Measurements from ENCODE around the gene UBAC2.
"Not testable (repeated sequence)": the region's sequence is repeated elsewhere in the genome, so short reads cannot be mapped to it uniquely, and the experiment has no call there.

Gene UBAC2

GRCh38 chr13:99407906-99408702 is 207.4 kb downstream of the UBAC2 start:
- in situ Hi-C loops (cut with HindIII; ENCODE audit: low sequenced_read_pairs): no loop called here

GRCh38 chr13:99408703-99409000 is 208.0 kb downstream of the UBAC2 start:
- in situ Hi-C loops (cut with HindIII; ENCODE audit: low sequenced_read_pairs): no loop called here

GRCh38 chr13:99409461-99410083 is 208.9 kb downstream of the UBAC2 start:
- in situ Hi-C loops (cut with HindIII; ENCODE audit: low sequenced_read_pairs): not testable (repeated sequence)

GRCh38 chr13:99410646-99411475 is 210.2 kb downstream of the UBAC2 start:
- in situ Hi-C loops (cut with HindIII; ENCODE audit: low sequenced_read_pairs): not testable (repeated sequence)

- in situ Hi-C loops (cut with HindIII; ENCODE audit: low sequenced_read_pairs): no loop called here
These were observed 212.2 kb downstream of the UBAC2 start for GRCh38 chr13:99412856-99413255.

- in situ Hi-C loops (cut with HindIII; ENCODE audit: low sequenced_read_pairs): no loop called here
These were observed 213.7 kb downstream of the UBAC2 start for GRCh38 chr13:99414048-99414995.

- in situ Hi-C loops (cut with HindIII; ENCODE audit: low sequenced_read_pairs): no loop called here
These were observed 214.5 kb downstream of the UBAC2 start for GRCh38 chr13:99415014-99415650.

- in situ Hi-C loops (cut with HindIII; ENCODE audit: low sequenced_read_pairs): no loop called here
These were observed 215.2 kb downstream of the UBAC2 start for GRCh38 chr13:99415851-99416331.

GRCh38 chr13:99416411-99417121 is 215.9 kb downstream of the UBAC2 start:
- in situ Hi-C loops (cut with HindIII; ENCODE audit: low sequenced_read_pairs): no loop called here

- in situ Hi-C loops (cut with HindIII; ENCODE audit: low sequenced_read_pairs): no loop called here
These were observed 216.8 kb downstream of the UBAC2 start for GRCh38 chr13:99417201-99418102.

GRCh38 chr13:99418103-99418842 is 217.6 kb downstream of the UBAC2 start:
- in situ Hi-C loops (cut with HindIII; ENCODE audit: low sequenced_read_pairs): no loop called here

- in situ Hi-C loops (cut with HindIII; ENCODE audit: low sequenced_read_pairs): no loop called here
These were observed 218.1 kb downstream of the UBAC2 start for GRCh38 chr13:99418843-99419140.

- in situ Hi-C loops (cut with HindIII; ENCODE audit: low sequenced_read_pairs): no loop called here
These were observed 219.1 kb downstream of the UBAC2 start for GRCh38 chr13:99419591-99420243.

GRCh38 chr13:99421271-99421670 is 220.6 kb downstream of the UBAC2 start:
- in situ Hi-C loops (cut with HindIII; ENCODE audit: low sequenced_read_pairs): no loop called here

- in situ Hi-C loops (cut with HindIII; ENCODE audit: low sequenced_read_pairs): no loop called here
These were observed 221.3 kb downstream of the UBAC2 start for GRCh38 chr13:99421758-99422585.

- in situ Hi-C loops (cut with HindIII; ENCODE audit: low sequenced_read_pairs): no loop called here
These were observed 222.0 kb downstream of the UBAC2 start for GRCh38 chr13:99422586-99423220.
